GM23338 (cell line): Measurements from ENCODE around the gene NPVF. TPM values are rescaled to one million over a fixed set of nuclear protein-coding genes. Genes with fewer than 3 reads are reported as not detected.

Experiments used
- ATAC-seq: fragments of 200-7000 bp; cut with Tn5 transposase; 3 replicates; pipeline ENCODE4 v1.9.1; 2020
- DNase-seq: peaks from one replicate; pipeline ENCODE4 v3.0.0-alpha.2; 2015; ENCODE audit warnings: low spot score
- H2AFZ ChIP-seq: fragments of 200-600 bp; sonication (generic); 2 replicates; pipeline ENCODE4 v1.8.0; 2016; ENCODE audit warnings: antibody characterized with exemption, mild to moderate bottlenecking, moderate library complexity
- H3F3A ChIP-seq: fragments of 200-600 bp; sonication (generic); replicated peaks from 2 replicates; pipeline ENCODE4 v1.8.0; 2017; ENCODE audit warnings: antibody characterized with exemption, mixed run types, low read depth
- H3K27ac ChIP-seq: fragments of 200-600 bp; sonication (generic); 2 replicates; pipeline ENCODE4 v1.6.1; 2016; ENCODE audit warnings: low read depth
- H3K27me3 ChIP-seq: fragments of 200-600 bp; sonication (generic); 2 replicates; pipeline ENCODE4 v1.8.0; 2016; ENCODE audit warnings: mild to moderate bottlenecking, mixed run types, moderate library complexity; ENCODE audit not compliant: insufficient read depth
- H3K36me3 ChIP-seq: fragments of 200-600 bp; sonication (generic); 2 replicates; pipeline ENCODE4 v1.8.0; 2016; ENCODE audit warnings: mild to moderate bottlenecking; ENCODE audit not compliant: insufficient read depth
- H3K4me1 ChIP-seq: fragments of 200-600 bp; sonication (generic); 2 replicates; pipeline ENCODE4 v1.8.0; 2016; ENCODE audit warnings: mild to moderate bottlenecking, moderate library complexity; ENCODE audit not compliant: insufficient read depth
- H3K4me2 ChIP-seq: fragments of 200-600 bp; sonication (generic); 2 replicates; pipeline ENCODE4 v1.7.1; 2017; ENCODE audit warnings: mixed run types
- H3K4me3 ChIP-seq: fragments of 200-600 bp; sonication (generic); 2 replicates; pipeline ENCODE4 v1.6.1; 2016; ENCODE audit warnings: mixed run types
- H3K79me2 ChIP-seq: fragments of 200-600 bp; sonication (generic); replicated peaks from 2 replicates; pipeline ENCODE4 v1.8.0; 2017; ENCODE audit warnings: mild to moderate bottlenecking; ENCODE audit not compliant: insufficient read depth
- H3K9me2 ChIP-seq: fragments of 200-600 bp; sonication (generic); 2 replicates; pipeline ENCODE4 v1.8.0; 2017; ENCODE audit not compliant: insufficient read depth
- H4K20me1 ChIP-seq: fragments of 200-600 bp; sonication (generic); replicated peaks from 2 replicates; pipeline ENCODE4 v1.8.0; 2017; ENCODE audit warnings: mild to moderate bottlenecking; ENCODE audit not compliant: insufficient read depth
- H3K27ac Mint-ChIP-seq: 2 replicates; pipeline ENCODE4 v1.8.0; 2020; ENCODE audit warnings: inconsistent platforms, mild to moderate bottlenecking, moderate library complexity, mixed read lengths
- H3K27me3 Mint-ChIP-seq: 3 replicates; pipeline ENCODE4 v1.8.0; 2022; ENCODE audit warnings: low read depth, mild to moderate bottlenecking, moderate library complexity, mixed read lengths, inconsistent platforms; ENCODE audit not compliant: insufficient read depth, poor library complexity
- H3K36me3 Mint-ChIP-seq: 3 replicates; pipeline ENCODE4 v1.8.0; 2021; ENCODE audit warnings: low read depth, mild to moderate bottlenecking, inconsistent platforms, moderate library complexity, mixed read lengths
- H3K4me1 Mint-ChIP-seq: 3 replicates; pipeline ENCODE4 v1.8.0; 2020; ENCODE audit warnings: mild to moderate bottlenecking, inconsistent platforms, mixed read lengths
- H3K4me3 Mint-ChIP-seq: 3 replicates; pipeline ENCODE4 v1.8.0; 2021; ENCODE audit warnings: moderate library complexity, mild to moderate bottlenecking, inconsistent platforms, mixed read lengths
- H3K9me3 Mint-ChIP-seq: 3 replicates; pipeline ENCODE4 v1.8.0; 2020; ENCODE audit warnings: moderate library complexity, mild to moderate bottlenecking, inconsistent platforms, mixed read lengths
- CREB1 ChIP-seq: fragments of 250-450 bp; sonication (Bioruptor Pico); IDR thresholded peaks from 2 replicates; pipeline ENCODE4 v1.5.0; 2020; ENCODE audit warnings: low read depth, mild to moderate bottlenecking, moderate library complexity
- EZH2phosphoT487 ChIP-seq: fragments of 200-600 bp; sonication (generic); IDR thresholded peaks from one replicate; pipeline ENCODE4 v1.8.1; 2018; ENCODE audit warnings: antibody characterized with exemption; ENCODE audit not compliant: unreplicated experiment
- NANOG ChIP-seq: IDR thresholded peaks from 2 replicates; pipeline ENCODE4 v1.6.1; 2016; ENCODE audit warnings: antibody characterized with exemption, borderline replicate concordance
- POLR2AphosphoS5 ChIP-seq: IDR thresholded peaks from 2 replicates; pipeline ENCODE4 v1.6.1; 2016; ENCODE audit warnings: antibody characterized with exemption, low read depth
- ZNF331 ChIP-seq: fragments of 250-450 bp; sonication (Bioruptor Pico); IDR thresholded peaks from 2 replicates; pipeline ENCODE4 v1.5.0; 2020; ENCODE audit warnings: low read depth, mild to moderate bottlenecking, moderate library complexity
- polyA plus RNA-seq: library from polyadenylated mRNA; unstranded; fragments of >200 nt; fragmentation: Nextera tagmentation; extraction: Ambion mirVana; gene quantifications from 2 replicates; pipeline ENCODE4 v1.2.1, GENCODE V29; 2016
- total RNA-seq: library from RNA; depleted of rRNA; stranded (reverse); fragments of >200 nt; shearing (Covaris generic); gene quantifications from 2 replicates; pipeline ENCODE4 v1.2.3, GENCODE V29; 2014
- TF ChIP-seq, protein P1 (sequence below), 2 experiments: fragments of 200-600 bp in 1 of 2; sonication (generic) in 1 of 2; conservative IDR thresholded peaks; 2 replicates each; pipeline versions ENCODE4 v1.5.1 to v1.6.1; 2016 to 2017; ENCODE audit warnings: antibody characterized with exemption in 2 of 2, low read depth in 2 of 2, mild to moderate bottlenecking in 2 of 2, moderate library complexity in 1 of 2
- TF ChIP-seq, protein P2 (sequence below): IDR thresholded peaks from one replicate; pipeline ENCODE4 v1.6.1; 2018; ENCODE audit warnings: antibody characterized with exemption; ENCODE audit not compliant: unreplicated experiment

Gene NPVF
- total and polyA plus RNA-seq, 2 experiments from 2014 or later, result not detected

DNA sequence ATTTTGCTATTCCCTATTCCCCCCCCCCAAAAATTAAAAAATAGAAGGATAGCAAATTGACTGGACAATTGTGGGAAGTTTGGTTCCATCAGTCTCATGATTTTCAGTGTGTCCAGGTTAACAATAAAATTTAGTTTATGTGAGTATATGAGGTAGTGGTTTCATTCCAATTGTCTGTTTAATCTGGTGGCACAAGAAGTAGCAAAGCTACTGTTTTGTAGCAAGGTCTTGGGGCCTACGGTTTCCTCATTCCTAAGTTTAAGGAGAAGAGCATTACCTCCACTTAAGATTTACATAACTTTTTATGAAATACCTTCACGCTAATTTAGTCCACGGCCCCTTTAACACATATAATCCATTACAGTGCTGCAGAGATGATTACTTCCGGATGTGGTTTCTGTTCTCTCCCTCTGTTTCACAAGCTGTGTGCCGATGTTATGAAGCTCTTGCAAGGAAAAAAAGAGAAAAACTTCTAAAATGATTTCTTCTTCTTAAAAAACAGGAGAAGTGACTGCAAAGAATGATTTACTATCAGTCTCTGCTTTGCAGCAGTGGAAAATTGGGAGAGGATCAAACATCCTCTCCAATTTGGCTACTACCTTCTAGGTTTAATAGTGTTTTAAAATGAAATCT lies 32.7 kb upstream of the NPVF start (continued):
- TF ChIP-seq, protein P1, sequence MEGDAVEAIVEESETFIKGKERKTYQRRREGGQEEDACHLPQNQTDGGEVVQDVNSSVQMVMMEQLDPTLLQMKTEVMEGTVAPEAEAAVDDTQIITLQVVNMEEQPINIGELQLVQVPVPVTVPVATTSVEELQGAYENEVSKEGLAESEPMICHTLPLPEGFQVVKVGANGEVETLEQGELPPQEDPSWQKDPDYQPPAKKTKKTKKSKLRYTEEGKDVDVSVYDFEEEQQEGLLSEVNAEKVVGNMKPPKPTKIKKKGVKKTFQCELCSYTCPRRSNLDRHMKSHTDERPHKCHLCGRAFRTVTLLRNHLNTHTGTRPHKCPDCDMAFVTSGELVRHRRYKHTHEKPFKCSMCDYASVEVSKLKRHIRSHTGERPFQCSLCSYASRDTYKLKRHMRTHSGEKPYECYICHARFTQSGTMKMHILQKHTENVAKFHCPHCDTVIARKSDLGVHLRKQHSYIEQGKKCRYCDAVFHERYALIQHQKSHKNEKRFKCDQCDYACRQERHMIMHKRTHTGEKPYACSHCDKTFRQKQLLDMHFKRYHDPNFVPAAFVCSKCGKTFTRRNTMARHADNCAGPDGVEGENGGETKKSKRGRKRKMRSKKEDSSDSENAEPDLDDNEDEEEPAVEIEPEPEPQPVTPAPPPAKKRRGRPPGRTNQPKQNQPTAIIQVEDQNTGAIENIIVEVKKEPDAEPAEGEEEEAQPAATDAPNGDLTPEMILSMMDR (conservative IDR thresholded peaks at IDR 0.05; ENCODE audit: low read depth in 2 of 2), result no peak
- TF ChIP-seq CREB1, result no peak
- no peak for TF ChIP-seq POLR2AphosphoS5
- no peak for TF ChIP-seq NANOG
- TF ChIP-seq EZH2phosphoT487, result no peak
- TF ChIP-seq, protein P2, sequence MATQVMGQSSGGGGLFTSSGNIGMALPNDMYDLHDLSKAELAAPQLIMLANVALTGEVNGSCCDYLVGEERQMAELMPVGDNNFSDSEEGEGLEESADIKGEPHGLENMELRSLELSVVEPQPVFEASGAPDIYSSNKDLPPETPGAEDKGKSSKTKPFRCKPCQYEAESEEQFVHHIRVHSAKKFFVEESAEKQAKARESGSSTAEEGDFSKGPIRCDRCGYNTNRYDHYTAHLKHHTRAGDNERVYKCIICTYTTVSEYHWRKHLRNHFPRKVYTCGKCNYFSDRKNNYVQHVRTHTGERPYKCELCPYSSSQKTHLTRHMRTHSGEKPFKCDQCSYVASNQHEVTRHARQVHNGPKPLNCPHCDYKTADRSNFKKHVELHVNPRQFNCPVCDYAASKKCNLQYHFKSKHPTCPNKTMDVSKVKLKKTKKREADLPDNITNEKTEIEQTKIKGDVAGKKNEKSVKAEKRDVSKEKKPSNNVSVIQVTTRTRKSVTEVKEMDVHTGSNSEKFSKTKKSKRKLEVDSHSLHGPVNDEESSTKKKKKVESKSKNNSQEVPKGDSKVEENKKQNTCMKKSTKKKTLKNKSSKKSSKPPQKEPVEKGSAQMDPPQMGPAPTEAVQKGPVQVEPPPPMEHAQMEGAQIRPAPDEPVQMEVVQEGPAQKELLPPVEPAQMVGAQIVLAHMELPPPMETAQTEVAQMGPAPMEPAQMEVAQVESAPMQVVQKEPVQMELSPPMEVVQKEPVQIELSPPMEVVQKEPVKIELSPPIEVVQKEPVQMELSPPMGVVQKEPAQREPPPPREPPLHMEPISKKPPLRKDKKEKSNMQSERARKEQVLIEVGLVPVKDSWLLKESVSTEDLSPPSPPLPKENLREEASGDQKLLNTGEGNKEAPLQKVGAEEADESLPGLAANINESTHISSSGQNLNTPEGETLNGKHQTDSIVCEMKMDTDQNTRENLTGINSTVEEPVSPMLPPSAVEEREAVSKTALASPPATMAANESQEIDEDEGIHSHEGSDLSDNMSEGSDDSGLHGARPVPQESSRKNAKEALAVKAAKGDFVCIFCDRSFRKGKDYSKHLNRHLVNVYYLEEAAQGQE, result no peak
- no peak for TF ChIP-seq ZNF331 (CRISPR knock-in tag)

DNA sequence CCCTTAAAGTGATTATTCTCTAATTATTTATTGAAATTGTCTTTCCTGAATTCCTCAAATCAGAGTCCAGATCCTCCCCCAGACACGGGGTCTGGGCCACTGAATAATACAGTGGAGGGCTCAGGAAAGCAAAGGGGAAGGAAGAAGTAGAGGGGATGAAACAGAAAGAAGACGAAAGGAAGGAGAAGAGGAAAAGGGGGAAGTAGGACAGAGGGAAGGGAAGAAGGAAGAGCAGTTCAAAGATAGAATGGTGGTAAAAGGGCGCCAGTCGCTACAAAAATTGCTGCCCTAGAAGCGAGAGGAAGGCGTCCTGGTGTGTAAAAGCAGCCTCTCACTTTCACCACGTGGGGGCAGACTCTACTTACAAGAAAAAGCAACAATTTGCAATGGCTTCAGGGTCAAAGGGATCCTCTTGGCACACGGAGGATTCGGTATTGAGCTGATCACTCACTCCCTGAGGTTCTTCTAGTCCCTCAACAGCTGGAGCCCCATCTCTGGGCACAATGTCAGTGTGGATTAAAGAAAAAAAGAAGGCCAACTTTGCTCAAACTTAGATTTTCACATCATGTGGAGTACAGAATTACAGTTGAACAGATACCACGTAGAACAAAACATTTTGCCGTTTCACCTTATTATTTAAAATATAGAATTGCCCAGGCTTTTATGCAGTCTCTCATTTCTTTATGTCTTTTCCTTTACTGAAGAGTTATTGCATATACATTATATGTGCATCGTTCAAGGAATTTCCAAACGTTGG lies 31.4 kb upstream of the NPVF start:
- H3K4me2 ChIP-seq, result no peak overlapping the region

More for the DNA sequence above, 31.4 kb upstream of the NPVF start:
- Histone ChIP-seq H2AFZ (peak overlapping the region; percentile 78; the same call in 1 of the 2 replicates), H4K20me1 (no peaks in the 10 kb centered on the region), H3K27me3 (no peaks in the 10 kb centered on the region), H3K79me2 (no peaks in the 10 kb centered on the region), H3K4me3 (no peak overlapping the region), H3K4me1 (no peaks in the 10 kb centered on the region), H3K9me2 (no peaks in the 10 kb centered on the region), H3K27ac (no peak overlapping the region), H3K36me3 (no peaks in the 10 kb centered on the region), H3F3A (no peaks in the 10 kb centered on the region)
- Mint-ChIP-seq H3K9me3 (no peaks in the 10 kb centered on the region), H3K27ac (no peak overlapping the region), H3K4me3 (no peak overlapping the region), H3K36me3 (no peaks in the 10 kb centered on the region), H3K27me3 (no peaks in the 10 kb centered on the region), H3K4me1 (peaks cover 2% of the 10 kb centered on the region; the same call in 1 of the 3 replicates)
- DNase-seq, result peak; percentile 95
- ATAC-seq, result peak; percentile 94
- TF ChIP-seq, protein P1 (conservative IDR thresholded peaks at IDR 0.05; ENCODE audit: low read depth in 2 of 2), result peak; percentile 77 to 95
- TF ChIP-seq ZNF331 (CRISPR knock-in tag), result no peak
